Naive thymus-derived CD8-positive, alpha-beta T cell (primary cell): ENCODE results near the gene BMP4. TPM values are rescaled to one million over a fixed set of nuclear protein-coding genes. Genes with fewer than 3 reads are reported as not detected.

Source experiments
- ATAC-seq, 2 donors: fragments of 150-1000 bp; cut with Tn5 transposase in 1 of 2; sonication (Bioruptor Pico), chemical (Tn5 transposase) in 1 of 2; 1 replicate in 1 of 2; 2 replicates in 1 of 2; pipeline ENCODE4 v1.10.0; 2021; ENCODE audit warnings: mild to moderate bottlenecking in 2 of 2, moderate library complexity in 2 of 2
- POLR2A ChIA-PET: fragments of 350-600 bp; sonication (Branson Sonifier 250); formaldehyde crosslinking; loops from one replicate; lab custom pipeline; 2021; ENCODE audit warnings: antibody characterized with exemption; lab: Charles Lee
- DNase-seq, 10 donors: peaks; one replicate each; pipeline versions ENCODE4 v3.0.0 to v3.0.0-alpha.2; 2020 to 2022
- H3K27ac Mint-ChIP-seq, 10 donors: one replicate each; pipeline ENCODE4 v1.8.0; 2020 to 2022; ENCODE audit warnings: mild to moderate bottlenecking in 10 of 10, mixed read lengths in 10 of 10, moderate library complexity in 4 of 10, inconsistent platforms in 1 of 10
- H3K27me3 Mint-ChIP-seq, 5 donors: one replicate each; pipeline ENCODE4 v1.8.0; 2021 to 2022; ENCODE audit warnings: mixed read lengths in 5 of 5
- H3K36me3 Mint-ChIP-seq, 3 donors: one replicate each; pipeline ENCODE4 v1.8.0; 2020 to 2022; ENCODE audit warnings: mixed read lengths in 3 of 3, mild to moderate bottlenecking in 2 of 3, inconsistent platforms in 1 of 3
- H3K4me1 Mint-ChIP-seq, 4 donors: one replicate each; pipeline ENCODE4 v1.8.0; 2021 to 2022; ENCODE audit warnings: mixed read lengths in 4 of 4
- H3K4me3 Mint-ChIP-seq, 10 donors: one replicate each; pipeline ENCODE4 v1.8.0; 2020 to 2022; ENCODE audit warnings: mild to moderate bottlenecking in 10 of 10, mixed read lengths in 10 of 10, moderate library complexity in 6 of 10, inconsistent platforms in 1 of 10
- H3K9me3 Mint-ChIP-seq, 9 donors: one replicate each; pipeline ENCODE4 v1.8.0; 2020 to 2022; ENCODE audit warnings: mixed read lengths in 9 of 9, mild to moderate bottlenecking in 3 of 9, inconsistent platforms in 1 of 9, moderate library complexity in 1 of 9
- polyA plus RNA-seq, 3 donors: library from polyadenylated mRNA; unstranded; fragments of 300-500 nt; fragmentation: Illumina TruSeq; gene quantifications; one replicate each; pipeline ENCODE4 v1.2.3, GENCODE V29; 2021
- total RNA-seq, 8 experiments: library from RNA in 2 of 8; stranded (reverse) in 2 of 8; gene quantifications; one replicate each; pipeline ENCODE4 v1.2.3 and lab custom pipeline; 2021 to 2026

BMP4 gene
- total and polyA plus RNA-seq, 5 experiments from 2014 or later = 0.44 to 0.62 TPM; not detected in 3

DNA sequence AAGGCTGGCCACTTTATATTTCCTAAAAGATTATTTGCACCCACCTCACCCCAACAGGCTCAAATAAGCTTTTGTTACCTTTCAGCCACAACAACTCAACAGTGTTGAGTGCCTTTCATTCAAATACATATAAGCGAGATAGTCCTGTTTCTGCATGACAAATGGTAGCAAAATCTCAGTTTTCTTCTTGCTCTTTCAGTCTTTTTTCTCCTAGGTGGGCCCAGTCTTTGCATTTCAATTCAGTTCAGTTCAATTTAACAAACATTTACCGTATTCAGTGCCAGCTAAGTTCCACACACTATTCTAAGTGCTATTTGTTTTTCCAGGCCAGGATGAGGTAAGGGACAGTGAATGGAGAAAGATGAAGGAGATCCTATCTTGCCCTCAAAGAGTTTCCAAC, 25.9 kb upstream of the BMP4 start:
- H3K27ac Mint-ChIP-seq = no peak overlapping the region
- H3K27me3 Mint-ChIP-seq = peaks cover 0 to 5% (median 0%) of the 10 kb centered on the region in 5 donors
- no peaks in the 10 kb centered on the region for H3K4me1 Mint-ChIP-seq
- POLR2A ChIA-PET = no interaction called here
- peaks cover 9 to 44% (median 25%) of the 10 kb centered on the region in 9 donors for H3K9me3 Mint-ChIP-seq
- peaks cover 0 to 18% (median 0%) of the 10 kb centered on the region in 3 donors for H3K36me3 Mint-ChIP-seq
- DNase-seq (no peak), ATAC-seq (no peak)
- H3K4me3 Mint-ChIP-seq = no peak overlapping the region

DNA sequence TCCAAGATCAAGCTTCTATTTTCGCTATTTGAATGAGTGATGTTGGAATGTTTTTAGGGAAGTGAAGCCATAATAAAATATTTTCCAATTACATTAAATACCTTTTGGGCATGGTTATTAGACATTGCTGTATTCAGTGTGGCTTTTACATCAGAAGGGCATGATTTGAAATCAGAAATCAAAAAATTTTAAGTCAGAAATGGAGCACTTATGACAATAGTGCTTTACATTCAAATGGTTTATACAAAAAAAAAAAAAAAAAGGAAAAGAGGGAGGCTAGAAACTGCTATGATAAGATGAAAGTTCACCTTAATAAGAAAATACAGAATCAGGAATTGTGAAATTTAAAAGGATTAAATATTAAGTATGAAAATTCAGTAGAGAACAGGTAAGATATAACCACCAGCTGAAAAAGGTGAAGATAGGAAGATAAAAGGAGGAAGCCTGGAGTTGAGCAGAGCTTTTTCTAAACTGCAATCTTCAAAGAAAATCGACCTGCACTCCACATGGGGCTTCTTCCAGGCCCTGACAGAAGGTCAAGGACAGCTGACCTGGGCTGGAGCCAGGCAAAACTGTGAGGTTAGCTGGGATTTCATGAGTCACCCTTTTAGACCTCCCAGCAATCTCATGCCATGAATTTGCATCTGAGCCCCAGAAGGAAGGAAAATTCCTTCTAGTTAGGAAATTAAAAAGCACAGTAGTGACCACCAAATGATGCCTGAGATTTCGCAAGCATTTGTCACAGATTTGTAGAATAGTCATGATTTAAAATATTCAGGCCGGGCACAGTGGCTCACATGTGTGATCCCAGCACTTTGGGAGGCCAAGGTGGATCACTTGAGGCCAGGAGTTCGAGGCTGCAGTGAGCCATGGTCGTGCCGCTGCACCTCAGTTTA, 23.4 kb upstream of the BMP4 start:
- DNase-seq (no peak), ATAC-seq (no peak)
- Mint-ChIP-seq H3K4me3 (no peak overlapping the region), H3K27ac (no peak overlapping the region), H3K27me3 (peaks cover 4 to 10% (median 7%) of the 10 kb centered on the region in 5 donors), H3K4me1 (no peaks in the 10 kb centered on the region), H3K36me3 (peaks cover 0 to 6% (median 0%) of the 10 kb centered on the region in 3 donors), H3K9me3 (peaks cover 3 to 19% (median 10%) of the 10 kb centered on the region in 9 donors)
- POLR2A ChIA-PET = no interaction called here

DNA sequence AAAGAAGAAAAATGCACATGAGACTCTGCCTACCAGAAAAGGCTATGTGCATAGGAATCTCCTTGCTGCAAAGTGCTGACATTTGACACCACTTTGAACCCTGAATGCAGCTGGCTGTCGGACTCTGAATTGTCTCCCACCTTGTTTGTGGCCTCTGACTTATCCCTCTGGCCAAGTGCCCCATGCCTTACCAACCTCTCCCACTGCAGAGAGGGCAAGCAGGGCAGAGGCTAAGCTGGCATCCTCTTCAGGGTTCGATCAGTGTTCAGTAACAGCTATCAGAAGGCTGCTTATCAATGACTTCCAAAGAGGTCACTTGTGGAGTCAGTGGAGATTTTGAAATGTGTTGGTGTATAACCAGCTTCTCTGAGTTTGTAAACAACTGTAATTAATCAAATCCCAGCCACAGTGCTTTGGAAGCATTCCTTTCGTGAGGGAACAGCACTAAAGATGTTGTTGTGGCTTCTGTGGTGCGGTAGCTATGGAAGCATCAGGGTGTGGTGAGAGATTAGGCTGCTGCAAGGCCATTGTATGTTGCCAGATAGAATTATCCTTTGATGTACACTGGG, 22.6 kb upstream of the BMP4 start:
- H3K4me1 Mint-ChIP-seq = no peaks in the 10 kb centered on the region
- peaks cover 0 to 11% (median 3%) of the 10 kb centered on the region in 9 donors for H3K9me3 Mint-ChIP-seq
- H3K36me3 Mint-ChIP-seq = no peaks in the 10 kb centered on the region
- no peak overlapping the region for H3K27ac Mint-ChIP-seq
- POLR2A ChIA-PET = no interaction called here
- DNase-seq (no peak), ATAC-seq (no peak)
- H3K4me3 Mint-ChIP-seq = no peak overlapping the region
- peaks cover 2 to 18% (median 8%) of the 10 kb centered on the region in 5 donors for H3K27me3 Mint-ChIP-seq

DNA sequence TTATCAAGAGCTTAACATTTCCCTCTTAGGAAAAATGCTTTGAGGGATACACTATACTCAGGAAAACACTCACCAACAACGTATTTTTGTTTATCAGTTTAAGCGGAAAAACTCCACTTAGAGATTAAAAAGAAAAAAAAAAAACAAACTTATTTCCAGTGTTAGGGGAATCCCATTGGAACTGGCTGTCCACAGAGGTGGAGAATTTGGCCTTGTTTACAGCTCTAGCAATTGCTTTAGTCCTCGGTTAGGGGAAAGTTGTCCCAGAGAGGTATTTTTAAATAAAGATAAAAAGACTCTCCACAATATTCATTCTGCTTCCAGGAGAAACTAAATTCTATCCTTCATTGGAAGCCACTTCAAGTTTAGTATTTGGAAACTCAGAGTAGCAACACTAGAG, 21.6 kb upstream of the BMP4 start:
- Mint-ChIP-seq H3K27ac (no peak overlapping the region), H3K27me3 (peaks cover 3 to 20% (median 9%) of the 10 kb centered on the region in 5 donors), H3K4me1 (no peaks in the 10 kb centered on the region), H3K4me3 (no peak overlapping the region), H3K9me3 (peaks cover 0 to 1% (median 0%) of the 10 kb centered on the region in 9 donors), H3K36me3 (no peaks in the 10 kb centered on the region)
- ATAC-seq (no peak), DNase-seq (no peak)
- POLR2A ChIA-PET = no interaction called here

DNA sequence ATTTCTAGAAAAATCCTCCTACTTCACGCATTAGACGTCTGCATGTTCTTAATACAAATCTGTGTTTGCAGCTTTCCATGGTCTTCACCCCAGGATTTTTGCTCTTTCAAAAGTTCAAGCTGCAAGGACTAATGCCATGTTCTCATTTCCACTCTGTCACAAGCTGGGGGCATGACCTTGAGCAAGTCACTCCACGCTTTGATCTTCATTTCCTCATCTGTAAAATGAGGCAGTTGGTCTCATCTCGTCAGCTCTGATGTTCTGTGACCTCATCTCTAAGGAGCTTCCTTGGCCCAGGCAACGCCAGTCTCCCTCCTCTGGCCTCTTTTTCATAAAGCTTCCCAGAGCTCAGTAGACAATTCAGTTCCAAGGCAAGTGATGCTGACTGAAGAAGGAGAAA, 18.8 kb upstream of the BMP4 start:
- Mint-ChIP-seq H3K4me1 (no peaks in the 10 kb centered on the region), H3K27ac (no peak overlapping the region)

DNA sequence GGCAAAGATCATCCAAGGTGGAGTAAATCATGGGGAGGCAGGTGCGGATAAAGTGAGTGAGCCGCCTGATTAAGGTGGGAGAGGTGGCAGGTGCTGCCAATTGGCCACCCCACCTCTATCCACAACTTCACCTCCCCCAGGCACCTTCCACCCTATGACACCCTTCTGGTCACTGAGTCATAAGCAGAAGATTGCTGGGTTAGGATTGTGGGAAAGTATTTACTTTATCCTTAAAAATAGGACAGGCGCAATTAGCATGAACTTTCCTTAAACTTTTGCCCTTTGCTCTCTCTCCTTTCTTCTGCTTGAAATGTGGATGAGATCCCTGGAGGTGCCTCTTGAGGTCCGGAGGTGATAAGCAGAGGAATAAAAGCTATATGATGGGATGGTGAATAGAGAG, 14.9 kb upstream of the BMP4 start:
- POLR2A ChIA-PET = no interaction called here
- Mint-ChIP-seq H3K4me1 (no peaks in the 10 kb centered on the region), H3K27me3 (peaks cover 15 to 59% (median 27%) of the 10 kb centered on the region in 5 donors), H3K9me3 (no peaks in the 10 kb centered on the region), H3K27ac (no peak overlapping the region), H3K4me3 (no peak overlapping the region), H3K36me3 (peaks cover 0 to 5% (median 0%) of the 10 kb centered on the region in 3 donors)
- no peak for DNase-seq
- no peak for ATAC-seq

More for the DNA sequence above, 18.8 kb upstream of the BMP4 start:
- no peak for ATAC-seq
- Mint-ChIP-seq H3K27me3 (peaks cover 9 to 44% (median 14%) of the 10 kb centered on the region in 5 donors), H3K36me3 (no peaks in the 10 kb centered on the region), H3K4me3 (no peak overlapping the region), H3K9me3 (no peaks in the 10 kb centered on the region)
- POLR2A ChIA-PET = no interaction called here
- DNase-seq = no peak

DNA sequence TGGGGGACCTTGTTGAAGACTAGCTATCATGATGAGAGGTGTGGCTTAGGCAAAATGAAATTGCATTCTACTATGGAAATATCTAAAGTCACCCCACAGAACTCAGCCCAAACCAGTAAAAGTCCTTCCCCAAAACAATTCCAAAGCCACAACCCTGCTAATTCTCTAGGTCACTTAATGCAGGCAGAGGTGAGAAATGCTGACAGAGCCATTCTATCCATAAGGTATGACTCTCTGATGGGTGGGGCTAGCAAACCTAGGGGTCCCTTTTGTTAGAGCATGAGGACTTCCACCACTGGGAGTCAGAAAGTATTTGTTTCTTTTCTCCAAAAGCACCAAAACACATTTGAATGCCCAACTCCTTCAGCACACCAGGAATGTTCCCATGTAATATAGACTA, 12.7 kb upstream of the BMP4 start:
- Mint-ChIP-seq H3K36me3 (peaks cover 0 to 5% (median 0%) of the 10 kb centered on the region in 3 donors), H3K9me3 (no peaks in the 10 kb centered on the region), H3K27me3 (peaks cover 20 to 64% (median 27%) of the 10 kb centered on the region in 5 donors), H3K4me1 (no peaks in the 10 kb centered on the region), H3K4me3 (no peak overlapping the region), H3K27ac (no peak overlapping the region)
- DNase-seq = no peak
- ATAC-seq = no peak
- POLR2A ChIA-PET = no interaction called here

DNA sequence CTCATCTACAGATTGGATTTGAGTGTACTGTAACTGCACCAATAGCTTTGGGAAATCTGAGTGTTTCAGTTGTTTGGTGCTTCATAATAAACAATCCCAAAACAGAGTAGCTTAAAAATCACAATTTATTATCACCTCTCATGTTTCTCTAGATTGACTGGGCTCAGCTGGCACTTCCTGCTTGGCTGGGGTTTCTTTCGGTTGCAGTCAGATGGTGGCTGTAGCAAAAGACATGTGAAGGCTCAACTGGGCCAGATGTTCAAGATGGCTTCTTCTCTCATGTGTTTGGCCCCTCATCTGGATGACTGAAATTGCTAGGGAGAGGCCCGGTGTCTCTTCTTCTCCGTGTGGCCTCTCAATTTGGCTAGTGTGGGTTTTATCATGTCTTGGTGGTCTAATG, 12.1 kb upstream of the BMP4 start:
- Mint-ChIP-seq H3K4me1 (peaks cover under 1 to 4% (median 2%) of the 10 kb centered on the region in 4 donors), H3K4me3 (peak overlapping the region in 1 of 10 donors; percentile 38), H3K27me3 (peaks cover 22 to 67% (median 33%) of the 10 kb centered on the region in 5 donors), H3K36me3 (peaks cover 0 to 5% (median 0%) of the 10 kb centered on the region in 3 donors), H3K27ac (no peak overlapping the region), H3K9me3 (peaks cover 0 to 2% (median 0%) of the 10 kb centered on the region in 9 donors)
- DNase-seq (no peak), ATAC-seq (no peak)
- POLR2A ChIA-PET = no interaction called here

DNA sequence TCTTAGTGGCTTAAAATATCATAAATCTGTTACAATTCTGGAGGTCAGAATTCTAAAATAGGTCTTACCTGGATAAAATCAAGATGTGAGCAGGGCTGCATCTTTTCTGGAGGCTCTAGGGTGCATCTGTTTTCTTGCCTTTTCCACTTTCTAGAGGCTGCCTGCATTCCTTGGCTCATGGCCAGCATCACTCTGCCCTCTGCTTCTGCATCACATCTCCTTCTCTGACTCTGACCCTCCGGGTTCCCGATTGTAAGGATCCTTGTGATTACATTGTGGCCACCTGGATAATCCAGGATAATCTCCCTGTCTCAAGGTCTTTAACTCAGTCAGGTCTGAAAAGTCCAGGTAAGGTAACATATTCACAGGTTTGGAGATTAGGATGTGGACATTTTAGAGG, 11.0 kb upstream of the BMP4 start:
- H3K4me3 Mint-ChIP-seq = no peak overlapping the region
- POLR2A ChIA-PET = no interaction called here
- peaks cover 3 to 13% (median 8%) of the 10 kb centered on the region in 4 donors for H3K4me1 Mint-ChIP-seq
- peaks cover 0 to 2% (median 0%) of the 10 kb centered on the region in 9 donors for H3K9me3 Mint-ChIP-seq
- ATAC-seq = no peak
- no peak for DNase-seq
- H3K27me3 Mint-ChIP-seq = peaks cover 24 to 73% (median 44%) of the 10 kb centered on the region in 5 donors
- H3K36me3 Mint-ChIP-seq = peaks cover 0 to 5% (median 0%) of the 10 kb centered on the region in 3 donors
- H3K27ac Mint-ChIP-seq = no peak overlapping the region

DNA sequence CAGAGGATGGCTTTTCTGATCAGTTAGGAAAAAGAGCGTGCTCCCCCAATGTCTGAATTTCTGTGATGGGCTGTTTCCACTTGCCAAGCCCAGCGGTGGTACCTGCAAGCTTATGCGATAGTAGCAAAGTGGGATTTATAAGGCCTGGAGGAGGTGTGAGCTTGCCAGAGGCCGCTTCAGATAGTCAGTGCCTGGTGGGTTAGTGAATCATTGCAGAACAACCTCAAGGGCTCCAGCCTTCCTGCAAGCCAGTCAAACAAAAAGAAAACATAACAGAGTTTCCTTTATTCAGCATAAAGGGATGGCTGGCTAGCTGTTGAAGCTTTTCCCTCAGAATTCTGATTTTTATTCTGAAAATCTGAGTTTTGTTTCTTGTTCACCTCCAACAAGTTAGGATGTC, 7.6 kb upstream of the BMP4 start:
- Mint-ChIP-seq H3K9me3 (peaks cover 0 to 2% (median 0%) of the 10 kb centered on the region in 9 donors), H3K27ac (no peak overlapping the region), H3K4me1 (peaks cover 3 to 13% (median 8%) of the 10 kb centered on the region in 4 donors), H3K4me3 (peak overlapping the region in 1 of 10 donors; percentile 28), H3K36me3 (peaks cover 0 to 5% (median 0%) of the 10 kb centered on the region in 3 donors), H3K27me3 (peaks cover 32 to 81% (median 50%) of the 10 kb centered on the region in 5 donors)
- no peak for DNase-seq
- POLR2A ChIA-PET = no interaction called here
- no peak for ATAC-seq

DNA sequence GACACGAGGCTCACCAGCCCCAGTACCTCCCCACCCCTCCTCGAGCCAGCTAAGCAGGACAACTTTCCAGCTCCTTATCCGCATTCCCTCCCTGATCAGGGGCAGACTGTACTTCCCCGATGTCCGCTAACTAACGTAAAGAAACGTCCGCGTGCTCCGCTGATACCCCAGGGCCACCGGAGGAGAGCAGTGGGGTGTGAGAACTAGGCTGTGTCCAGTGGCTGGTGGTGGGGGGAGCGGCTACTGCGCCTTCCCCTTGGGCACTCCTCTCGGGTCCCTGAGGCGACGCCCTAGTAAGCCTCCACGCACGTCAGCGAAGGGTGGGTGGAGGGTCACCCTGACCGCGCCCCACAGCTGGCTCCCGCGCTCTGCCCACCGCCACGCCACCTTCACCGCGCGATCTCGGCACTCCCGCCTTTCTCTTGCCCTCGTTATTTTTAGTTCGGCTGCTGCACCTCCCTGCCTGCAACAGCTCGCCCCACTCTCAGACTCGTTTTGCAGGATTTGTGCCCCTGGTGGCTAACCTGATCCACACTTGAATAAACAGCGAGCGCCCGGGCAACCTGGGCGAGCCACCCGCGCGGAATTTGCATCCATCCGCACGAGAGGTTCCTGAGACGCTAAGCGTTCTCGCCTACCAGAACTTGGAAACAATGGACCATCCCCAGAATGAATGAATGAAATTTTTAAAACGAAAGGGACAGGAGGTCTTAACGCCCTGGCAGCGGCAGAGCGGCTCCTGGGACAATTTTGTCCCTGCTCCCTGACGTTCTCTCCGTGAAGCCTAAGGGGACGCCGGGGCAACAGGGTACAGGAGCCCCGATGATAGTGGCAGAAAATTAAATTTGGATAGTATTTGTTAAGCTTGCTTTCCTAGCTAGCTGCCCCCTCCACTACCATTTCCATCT, 6.9 kb upstream of the BMP4 start:
- POLR2A ChIA-PET = no interaction called here
- DNase-seq (no peak), ATAC-seq (peak in 1 of 2 donors; percentile 57)
- Mint-ChIP-seq H3K4me1 (peaks cover 3 to 13% (median 8%) of the 10 kb centered on the region in 4 donors), H3K4me3 (peak overlapping the region in 6 of 10 donors; percentile 5 to 60 (median 33)), H3K27ac (no peak overlapping the region), H3K9me3 (peaks cover 0 to 2% (median 0%) of the 10 kb centered on the region in 9 donors), H3K27me3 (peaks cover 31 to 88% (median 55%) of the 10 kb centered on the region in 5 donors), H3K36me3 (no peaks in the 10 kb centered on the region)

DNA sequence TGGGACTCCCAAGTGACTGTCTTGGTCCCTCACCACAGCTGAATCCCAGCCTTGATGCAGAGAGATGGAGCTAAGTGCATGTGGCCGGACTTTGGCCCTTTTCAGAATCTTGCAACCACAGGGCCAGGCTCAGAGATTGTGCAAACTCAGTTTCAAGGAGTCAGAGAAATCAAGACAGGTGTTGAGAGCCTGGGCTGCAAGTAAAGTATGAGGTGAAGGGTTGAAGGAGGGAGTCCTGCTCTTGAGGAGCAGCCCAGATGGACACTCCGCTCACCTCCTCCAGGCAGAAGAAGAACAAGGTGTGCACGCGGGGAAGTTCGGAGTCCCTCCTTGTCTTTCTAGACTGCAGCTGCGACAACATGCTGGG, 6.3 kb upstream of the BMP4 start:
- H3K9me3 Mint-ChIP-seq = peaks cover 0 to 2% (median 0%) of the 10 kb centered on the region in 9 donors
- no peak for ATAC-seq
- POLR2A ChIA-PET = no interaction called here
- peak overlapping the region in 2 of 10 donors; percentile 11 to 52 for H3K4me3 Mint-ChIP-seq
- DNase-seq = no peak
- peaks cover 3 to 13% (median 8%) of the 10 kb centered on the region in 4 donors for H3K4me1 Mint-ChIP-seq
- no peak overlapping the region for H3K27ac Mint-ChIP-seq
- no peaks in the 10 kb centered on the region for H3K36me3 Mint-ChIP-seq
- peaks cover 33 to 88% (median 55%) of the 10 kb centered on the region in 5 donors for H3K27me3 Mint-ChIP-seq
